Superior temporal gyrus (tissue), 1 donor: ENCODE data around the gene UBA52.
"Not testable (repeated sequence)": the region's sequence is repeated elsewhere in the genome, so short reads cannot be mapped to it uniquely, and the experiment has no call there.

Source experiments
- DNase-seq: peaks from one replicate; pipeline ENCODE4 v3.0.0-alpha.2; 2016; ENCODE audit errors: extremely low spot score

UBA52 gene

DNA sequence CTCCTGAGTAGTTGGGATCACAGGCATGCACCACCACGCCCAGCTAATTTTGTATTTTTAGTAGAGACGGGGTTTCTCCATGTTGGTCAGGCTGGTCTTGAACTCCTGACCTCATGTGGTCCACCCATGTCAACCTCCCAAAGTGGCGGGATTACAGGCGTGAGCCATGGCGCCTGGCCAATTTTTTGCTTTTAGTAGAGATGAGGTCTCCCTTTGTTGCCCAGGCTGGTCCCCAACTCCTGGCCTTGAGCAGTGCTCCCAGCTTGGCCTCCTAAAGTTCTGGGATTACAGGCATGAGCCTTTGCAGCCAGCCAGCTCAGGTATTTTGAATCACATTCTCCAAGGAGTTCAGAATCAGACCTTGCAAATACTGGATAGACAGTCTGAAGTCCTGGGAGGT is 21.1 kb downstream of the UBA52 start:
- DNase-seq, result not testable (repeated sequence)

DNA sequence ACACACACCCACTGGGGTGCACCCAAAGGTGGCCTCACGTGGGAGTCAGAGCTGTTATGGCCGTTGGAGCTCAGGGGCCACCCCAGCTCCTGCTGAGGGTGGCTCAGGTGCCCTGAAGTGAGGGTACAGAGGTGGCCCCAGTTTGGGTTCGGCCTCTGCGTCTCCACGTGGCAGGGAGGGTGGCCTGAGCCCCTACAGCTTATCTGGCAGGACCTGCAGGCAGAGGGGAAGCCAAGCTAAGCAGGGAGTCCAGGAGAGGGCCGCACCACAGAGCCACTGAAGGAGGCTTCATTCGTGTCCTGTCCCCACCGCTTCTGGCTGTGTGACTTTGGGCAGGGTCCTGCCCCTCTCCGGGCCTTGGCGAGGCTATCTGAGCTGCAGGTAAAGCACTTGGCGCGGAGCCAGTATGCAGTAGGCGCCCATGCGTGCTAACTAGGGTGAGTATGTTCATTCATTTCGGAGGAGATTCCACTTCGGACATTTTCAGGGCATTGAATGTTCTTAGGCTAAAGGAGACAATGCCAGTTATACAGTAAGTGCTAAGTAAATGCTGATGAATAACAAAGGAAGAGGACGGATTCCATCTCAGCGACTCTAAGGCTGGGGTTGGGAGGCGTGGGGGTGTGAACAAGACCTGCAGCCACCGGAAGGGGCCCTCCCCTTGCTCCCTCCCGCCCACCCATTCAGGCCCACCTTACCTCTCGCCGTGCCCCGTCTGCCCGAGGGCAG is 21.9 kb downstream of the UBA52 start:
- no peak for DNase-seq

DNA sequence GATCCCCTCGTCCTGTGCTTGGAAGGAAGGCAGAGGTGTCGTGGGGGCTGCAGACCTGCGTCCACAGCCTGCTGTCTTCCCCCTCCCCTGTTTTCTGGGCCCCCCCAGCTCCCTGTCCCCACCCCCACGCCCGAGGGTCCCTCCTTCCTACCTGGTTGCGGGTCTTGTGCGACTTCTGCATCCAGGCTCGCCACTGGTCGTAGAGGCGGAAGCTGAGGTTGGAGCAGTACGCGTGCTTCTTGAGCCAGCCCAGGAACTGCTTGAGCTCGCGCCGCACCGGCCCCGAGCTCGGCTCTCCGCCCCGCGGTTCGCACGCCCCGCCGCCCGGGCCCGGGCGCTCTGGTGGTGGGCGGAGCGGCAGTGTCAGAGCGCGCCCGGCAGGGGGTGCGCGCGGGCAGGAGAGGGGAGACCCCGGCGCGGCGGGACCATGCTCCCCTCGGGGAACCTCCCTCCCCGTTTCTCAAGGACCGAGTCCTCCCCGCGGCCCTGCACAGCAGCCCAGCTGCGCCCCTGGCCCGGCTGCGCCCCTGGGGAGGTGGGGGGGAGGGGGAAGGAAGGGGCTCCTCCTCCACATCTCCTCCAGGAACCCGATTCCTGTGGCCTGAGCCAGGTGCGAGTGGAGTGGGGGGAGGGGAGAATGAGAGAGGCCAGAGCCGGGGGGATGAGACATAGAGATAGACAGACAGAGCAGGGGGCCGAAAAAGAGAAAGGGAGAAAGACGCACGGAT is 22.6 kb downstream of the UBA52 start:
- DNase-seq, result no peak

DNA sequence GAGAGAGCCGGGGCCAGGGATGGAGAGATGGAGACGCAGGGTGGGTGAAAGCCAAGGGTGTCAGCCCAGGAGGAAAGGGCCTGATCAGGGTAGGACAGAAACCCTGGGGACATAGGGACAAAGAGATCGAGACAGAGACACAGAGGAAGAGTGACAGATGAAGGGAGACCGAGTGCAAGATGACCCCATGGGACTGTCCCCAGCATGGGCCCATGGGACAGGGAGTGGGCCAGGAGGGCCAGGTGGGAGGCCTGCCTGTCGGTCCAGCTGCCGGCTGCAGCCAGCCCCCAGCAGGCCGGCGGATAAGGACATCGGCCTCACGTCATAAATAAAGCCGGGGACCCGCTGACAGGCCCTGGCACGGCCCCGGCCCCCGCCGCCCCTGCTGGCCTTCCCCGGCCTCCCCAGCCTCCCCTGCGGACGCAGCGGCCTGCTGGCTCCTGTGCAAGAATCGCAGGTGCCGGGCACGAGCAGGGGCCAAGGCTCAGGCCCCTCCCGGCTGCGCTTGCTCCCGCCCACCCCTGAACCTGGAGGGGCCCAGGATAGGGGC is 23.2 kb downstream of the UBA52 start:
- DNase-seq, result no peak

DNA sequence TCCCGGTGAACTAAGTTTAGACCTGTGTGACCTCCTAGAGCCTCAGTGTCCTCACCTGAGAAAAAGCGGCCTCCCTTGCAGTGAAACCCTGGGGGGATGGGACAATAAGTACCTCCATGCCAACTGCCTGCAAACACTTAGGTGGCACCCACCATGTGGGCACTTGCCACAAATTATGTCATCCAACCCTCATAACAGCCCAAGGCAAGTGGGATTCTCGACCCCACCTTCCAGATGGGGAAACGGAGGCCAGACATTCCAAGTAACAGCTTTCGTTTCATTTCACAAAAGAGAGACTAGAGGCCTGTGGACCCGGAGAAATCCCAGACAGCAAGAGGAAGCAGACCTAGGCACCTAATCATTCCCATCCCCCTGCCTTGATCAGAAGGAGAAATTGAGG is 23.8 kb downstream of the UBA52 start:
- DNase-seq, result no peak

DNA sequence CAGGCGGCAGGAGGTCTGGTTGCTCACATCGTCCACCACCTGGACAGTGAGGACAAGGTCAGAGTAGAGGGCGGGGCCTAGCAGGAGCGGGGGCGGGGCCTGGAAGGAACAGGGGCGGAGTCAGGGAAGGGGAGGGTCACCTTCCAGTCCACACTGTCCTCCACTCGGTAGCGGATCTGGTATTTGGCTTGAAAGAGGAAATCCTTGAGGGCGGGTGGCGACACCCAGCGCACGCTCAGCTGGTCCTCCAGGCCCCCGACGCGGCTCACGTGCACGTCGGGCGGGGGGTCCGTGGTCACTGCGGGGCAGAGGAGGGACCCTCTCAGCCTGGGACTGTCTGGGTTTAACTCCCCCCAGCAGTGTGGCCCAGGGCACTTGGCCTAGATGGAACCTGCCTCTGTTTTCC is 25.1 kb downstream of the UBA52 start:
- no peak for DNase-seq

DNA sequence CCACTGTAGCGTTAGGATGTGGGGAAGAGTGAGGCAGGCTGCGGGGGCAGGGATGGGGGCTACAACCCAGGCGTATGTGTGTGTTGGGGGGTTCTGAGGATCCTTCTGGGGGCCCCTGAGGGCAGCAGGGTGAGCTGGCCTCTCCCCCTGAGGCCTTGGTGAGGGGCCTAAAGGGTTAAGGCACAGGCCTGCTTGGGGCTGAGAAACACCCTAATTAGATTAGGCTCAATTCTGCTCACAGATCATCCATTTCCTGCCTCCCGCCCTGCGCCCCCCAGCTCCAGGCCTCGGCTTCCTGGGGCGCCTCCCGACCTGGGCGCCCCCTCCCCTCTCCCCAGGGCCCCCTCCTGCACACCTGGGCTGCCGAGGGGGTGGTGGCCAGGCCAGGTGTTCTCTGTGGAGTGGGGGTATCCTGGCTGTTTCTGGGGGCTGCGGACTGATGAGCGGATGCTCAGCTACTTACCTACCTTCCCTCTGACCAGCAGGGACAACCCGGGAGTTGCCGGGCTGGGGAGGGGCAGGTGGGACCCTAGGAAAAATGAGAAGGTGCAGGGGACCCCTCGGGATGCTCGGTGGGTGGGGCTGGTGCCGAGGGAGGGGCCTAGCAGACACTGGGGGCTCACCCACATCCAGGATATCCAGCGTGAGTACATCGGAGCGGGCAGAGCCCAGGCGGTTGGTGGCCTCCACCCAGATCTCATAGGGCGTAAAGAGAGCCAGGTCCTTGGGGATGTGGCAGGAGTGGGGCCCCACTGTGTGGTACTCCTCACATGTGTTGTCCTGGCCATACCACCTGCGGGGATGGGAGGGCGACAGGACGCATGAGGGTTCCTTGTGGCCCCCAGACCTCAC is 26.4 kb downstream of the UBA52 start:
- DNase-seq, result no peak

DNA sequence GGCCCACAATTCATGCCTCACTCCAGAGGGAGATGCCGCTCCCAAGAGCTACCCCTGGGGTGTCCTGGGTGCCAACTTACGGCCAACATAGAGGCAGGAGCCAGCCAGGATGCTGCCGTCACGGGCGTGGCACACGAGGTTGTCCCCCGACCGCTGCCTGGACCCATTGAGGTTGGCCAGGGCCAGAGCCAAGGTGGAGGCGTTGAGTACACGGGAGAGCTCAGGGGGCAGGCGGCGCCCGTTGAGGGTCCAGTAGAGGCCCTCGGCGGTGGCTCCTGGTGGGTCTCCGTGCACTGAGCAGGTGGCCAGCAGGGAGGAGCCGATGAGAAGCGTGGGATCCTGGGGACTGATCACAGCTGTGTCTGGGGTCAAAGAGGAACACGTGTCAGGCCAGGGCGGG is 27.8 kb downstream of the UBA52 start:
- DNase-seq, result no peak

DNA sequence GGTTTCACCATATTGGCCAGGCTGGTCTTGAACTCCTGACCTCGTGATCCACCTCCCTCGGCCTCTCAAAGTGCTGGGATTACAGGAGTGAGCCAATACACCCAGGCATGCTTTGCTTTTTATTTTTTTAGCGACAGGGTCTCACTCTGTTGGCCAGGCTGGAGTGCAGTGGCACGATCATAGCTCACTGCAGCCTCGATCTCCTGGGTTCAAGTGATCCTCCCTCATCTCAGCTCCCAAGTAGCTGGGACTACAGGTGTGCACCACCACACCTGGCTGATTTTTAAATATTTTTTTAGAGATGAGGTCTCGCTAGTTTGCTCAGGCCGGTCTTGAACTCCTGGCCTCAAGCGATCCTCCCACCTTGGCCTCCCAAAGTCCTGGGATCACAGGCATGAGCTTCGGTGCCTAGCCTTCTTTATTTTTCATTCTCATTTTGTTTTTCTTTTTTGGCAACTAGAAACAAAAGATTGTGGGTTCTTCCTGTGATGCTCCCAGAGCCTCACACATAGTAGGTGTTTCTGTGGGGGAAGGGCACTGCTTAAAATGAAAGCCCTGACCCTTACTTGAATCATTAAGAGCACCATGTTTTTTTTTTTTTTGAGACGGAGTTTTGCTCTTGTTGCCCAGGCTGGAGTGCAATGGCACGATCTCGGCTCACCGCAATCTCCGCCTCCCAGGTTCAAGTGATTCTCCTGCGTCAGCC is 29.2 kb downstream of the UBA52 start:
- DNase-seq, result not testable (repeated sequence)

DNA sequence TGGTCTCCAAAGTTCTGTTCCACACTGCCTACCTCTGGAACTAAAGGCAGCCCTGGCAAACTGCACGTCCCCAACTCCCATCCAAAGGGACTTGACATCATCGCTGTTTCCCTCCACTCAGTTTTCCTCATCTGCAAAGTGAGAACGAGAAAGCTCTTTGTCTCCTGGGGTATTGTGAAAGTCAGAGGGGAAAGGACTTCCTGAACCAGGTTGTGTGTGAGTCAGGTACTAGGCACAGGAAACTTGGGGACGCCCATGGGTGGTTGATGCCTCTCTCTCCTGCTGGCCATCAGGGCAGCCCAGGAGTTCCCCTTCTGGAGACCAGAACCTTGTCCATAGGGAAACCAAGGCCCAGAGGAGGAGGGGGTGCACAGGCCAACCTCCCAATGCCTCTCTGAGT is 30.2 kb downstream of the UBA52 start:
- no peak for DNase-seq

DNA sequence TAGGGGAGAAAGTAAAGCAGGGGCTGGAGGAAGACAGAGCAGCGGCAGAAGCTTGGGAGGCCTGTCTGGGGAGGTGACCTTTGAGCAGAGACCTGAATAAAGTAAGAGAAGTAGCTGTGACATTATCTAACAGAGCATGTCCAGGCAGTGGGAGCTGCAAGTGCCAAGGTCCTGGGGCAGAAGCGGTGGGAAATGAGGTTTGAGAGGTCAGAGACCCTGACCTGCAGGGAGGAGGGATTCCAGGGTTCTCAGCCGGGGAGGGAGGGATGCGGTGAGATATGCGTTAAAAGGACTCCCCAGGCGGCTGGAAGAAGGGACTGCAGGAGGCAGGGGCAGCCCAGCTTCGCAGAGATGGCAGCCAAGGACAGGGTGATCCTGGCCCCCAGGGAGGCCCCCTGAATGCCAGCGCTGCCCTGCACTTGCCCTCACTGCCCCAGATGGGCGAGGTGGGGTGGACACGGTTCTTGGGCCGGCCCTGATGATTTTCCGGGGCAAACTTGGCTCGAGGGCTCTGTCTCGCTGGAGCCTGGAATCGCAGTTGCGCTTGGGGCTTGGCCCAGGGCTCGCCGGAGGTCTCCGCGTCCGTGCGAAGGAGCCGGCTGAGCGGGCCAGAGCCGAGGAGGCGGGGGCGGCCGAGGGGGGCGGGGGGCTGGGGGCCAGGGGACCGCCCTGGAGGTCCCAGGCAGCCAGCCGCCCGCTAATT is 31.7 kb downstream of the UBA52 start:
- DNase-seq, result no peak

DNA sequence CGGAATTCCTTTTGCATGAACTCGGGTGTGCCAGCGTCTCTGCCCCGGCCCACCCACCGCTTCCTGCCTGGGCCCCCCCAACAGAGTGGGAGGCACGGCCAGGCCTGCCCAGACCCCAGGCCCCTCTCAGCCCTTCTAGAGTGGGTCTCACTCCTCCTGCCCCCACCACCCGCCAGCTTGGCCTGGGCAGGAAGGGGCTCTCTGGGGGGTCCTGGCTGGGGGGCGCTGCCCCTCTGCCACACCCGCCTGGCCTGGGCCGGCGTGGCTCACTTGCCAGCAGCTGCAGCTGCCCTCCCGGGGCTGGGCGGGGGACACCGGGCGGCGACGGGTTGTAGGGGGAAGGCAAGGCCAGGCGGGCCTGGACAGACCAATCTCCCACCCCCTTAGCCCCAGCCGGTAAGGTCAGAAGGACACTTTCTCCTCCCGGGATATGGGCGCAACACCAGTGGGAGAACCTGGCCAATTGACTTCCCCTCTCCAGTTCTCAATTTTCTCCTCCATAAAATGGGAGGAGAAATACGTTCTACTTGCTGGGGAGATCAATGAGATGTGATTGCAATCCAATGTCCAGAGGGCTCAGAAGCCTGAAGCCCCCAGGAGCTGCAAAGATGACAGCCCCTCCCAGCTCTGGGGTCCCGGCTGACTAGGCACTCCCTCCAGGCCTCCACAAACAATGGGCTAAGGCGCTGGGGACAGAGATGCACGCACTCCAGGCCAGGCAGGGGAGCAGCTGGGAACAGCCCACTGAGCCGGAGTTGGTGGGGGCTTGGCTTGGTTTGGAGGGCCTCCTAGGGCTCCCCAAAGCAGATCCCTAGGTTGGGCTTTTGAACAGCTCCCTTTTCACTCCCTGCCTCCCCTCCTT is 32.5 kb downstream of the UBA52 start:
- DNase-seq, result no peak

DNA sequence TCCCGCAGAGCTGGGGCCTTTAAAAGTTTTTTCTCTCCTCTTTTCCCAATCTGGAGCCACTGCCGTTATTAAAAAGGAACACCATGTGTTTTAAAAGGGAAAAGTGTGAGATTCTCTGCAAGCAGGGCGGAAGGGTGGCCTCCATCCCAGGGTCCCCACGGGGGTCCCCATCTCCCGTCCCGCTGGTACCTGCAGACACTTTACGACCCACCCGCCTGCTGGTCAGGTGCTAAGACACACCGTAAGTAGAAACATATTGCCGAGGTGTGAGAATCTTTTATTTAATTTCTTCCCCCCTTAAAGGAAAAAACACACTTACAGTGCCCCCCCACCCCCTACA is 33.1 kb downstream of the UBA52 start:
- DNase-seq, result no peak

DNA sequence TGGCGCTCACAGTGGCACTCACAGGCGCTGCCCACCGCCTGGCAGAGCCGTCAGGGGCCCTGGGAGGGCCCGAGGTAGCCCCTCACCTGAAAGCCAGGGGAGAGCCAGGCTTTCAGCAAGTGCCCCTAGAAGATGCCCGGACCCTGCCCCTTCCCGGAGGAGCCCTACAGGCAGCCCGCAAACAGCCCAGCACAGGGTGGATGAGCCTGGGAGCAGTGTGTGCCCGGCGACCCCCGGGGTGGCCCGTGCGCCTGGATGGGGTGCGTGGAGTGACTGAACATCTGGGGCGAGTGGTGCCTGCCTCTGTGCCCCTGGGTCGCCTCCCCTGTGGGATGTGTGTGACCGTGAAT is 33.5 kb downstream of the UBA52 start:
- DNase-seq, result no peak

DNA sequence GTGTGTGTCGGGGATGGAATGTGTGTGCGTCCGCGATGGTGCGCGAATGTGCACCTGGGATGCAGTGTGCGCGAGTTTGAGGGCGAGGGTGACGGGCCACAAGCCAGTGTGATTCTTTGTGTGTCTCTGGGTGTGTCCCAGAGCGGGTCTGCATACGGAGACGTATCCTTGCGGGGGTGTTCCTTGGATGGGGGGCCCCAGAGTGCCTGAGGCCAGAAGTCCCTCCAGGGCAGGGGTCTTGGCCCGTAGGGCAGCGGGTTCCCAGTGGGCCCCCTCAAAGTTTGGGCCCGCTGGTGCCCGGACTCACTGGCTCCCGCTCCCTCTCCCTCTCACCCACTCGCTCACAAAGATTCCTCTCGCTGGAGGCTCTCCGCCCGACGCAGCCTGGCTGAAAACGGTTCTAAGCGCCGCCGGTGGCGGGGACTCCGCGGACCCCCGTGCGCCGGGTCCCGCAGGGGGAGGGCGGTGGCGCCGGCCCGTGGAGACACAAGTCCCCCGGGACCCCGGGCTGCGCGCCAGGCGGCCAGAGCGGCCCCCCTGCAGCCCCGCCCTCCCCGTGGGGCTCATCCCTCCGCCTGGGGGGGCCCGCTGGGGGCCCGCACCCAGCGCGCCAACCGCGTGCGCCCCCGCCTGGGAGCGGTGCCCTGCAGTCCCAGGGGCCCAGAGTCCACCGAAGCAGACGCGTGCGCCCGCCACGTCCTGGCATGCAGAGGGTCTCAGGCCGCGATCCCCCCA is 34.1 kb downstream of the UBA52 start:
- no peak for DNase-seq

DNA sequence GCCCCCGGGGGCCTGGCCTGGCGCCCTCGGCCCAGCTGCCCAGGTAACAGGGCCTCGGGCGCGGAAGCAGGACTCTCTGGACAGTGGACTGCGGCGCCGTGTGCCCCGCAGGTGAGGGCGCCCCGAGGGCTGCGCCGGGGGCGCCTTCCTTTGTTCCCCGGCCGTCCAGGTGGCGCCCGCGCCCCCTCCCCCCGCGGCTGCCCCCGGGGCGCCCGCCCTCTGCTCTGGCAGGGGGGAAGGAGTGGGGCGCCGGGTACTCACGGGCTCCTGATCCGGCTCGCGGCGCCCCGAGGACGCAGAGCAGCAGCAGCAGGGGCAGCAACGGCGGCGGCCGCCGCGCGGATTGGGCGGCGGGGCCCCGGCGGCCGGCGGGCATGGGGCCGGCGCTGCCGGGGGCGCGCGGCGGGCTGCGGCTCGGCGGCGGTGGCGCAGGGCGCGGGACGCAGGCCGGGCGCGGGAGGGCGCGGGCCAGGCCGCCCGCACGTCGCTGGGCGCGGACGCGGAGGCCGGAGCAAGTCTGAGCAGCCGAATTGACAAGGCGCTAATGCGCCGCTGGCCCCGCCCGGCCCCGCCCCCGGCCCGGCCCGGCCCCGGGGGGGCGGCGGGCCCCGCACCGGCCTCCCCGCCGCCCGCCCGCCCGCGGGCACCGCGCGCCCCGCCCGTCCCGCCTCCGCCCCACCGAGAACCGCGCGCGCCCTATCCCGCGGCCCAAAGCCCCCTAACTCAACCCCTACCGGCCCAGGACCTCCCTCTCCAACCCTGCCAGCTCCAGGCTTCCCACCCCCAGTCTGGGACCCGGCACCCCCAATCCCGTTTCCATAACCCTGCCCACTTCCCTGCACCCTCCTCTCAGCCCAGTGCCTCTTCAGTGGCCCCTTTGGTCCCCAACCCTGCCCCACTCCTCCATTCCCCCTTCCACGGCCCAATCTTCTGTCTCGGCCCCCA is 34.9 kb downstream of the UBA52 start, which contains the start of gene CRLF1:
Gene CRLF1, minus strand, starts transcription at position 519 of the 945 bp plus-strand sequence. Its CDS starts 143 bp downstream, at position 376.
- no peak for DNase-seq

DNA sequence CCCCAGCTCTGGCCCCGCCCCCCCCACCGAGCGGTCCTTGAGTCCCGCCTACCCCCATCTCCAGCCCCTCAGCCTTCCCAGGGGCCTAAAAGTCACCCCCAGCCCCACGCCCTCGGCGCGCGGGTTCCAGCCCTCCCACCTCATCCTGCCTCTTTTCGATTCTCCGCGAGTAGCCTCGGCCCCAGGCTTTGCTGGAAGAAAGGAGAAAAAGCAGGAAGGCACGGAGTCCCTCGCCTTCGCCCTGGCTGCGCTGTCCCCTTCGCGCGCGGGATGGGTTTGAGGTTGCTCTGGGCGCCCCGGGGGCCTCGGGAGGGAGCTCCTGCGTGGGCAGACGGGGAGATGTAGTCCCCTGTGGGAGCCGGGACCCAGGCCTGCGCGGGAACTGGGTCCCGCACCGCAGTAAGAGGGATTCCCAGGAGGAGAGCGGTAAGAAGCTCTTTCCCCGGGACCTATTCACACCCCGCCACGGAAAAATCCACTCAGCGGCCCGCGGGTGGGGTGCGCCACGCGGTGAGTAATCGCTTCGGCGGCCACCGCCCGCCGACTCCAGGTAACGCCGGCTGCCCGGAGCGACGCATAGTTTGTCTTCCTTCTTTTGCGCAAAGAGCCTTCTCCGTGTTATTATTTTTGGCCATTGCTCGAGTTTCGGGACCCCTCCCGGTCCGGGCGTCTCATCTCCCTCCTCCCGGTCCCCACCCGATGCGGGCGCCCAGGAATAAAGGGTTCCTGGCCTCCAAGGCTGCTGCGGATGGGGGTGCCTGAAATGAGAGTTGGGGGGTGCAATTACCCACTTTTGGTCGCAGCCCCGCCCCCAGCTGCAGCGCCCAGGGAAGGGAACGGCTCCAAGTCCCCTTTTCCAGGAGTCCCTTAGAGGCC is 35.8 kb downstream of the UBA52 start:
- no peak for DNase-seq
